Measurements from ENCODE around the gene UTF1.

Gene UTF1

GRCh38 chr10:133266056-133266795, 36.2 kb downstream of the UTF1 start:
- H3K36me3 ChIP-seq (ENCODE audit: control insufficient read depth in 4 of 4, insufficient read depth in 4 of 4, low read length in 3 of 4), result peaks cover 0 to 72% (median 33%) of the 10 kb centered on the region in 4 experiments
- CTCF ChIA-PET, result interaction anchor here (0.7 to 2.2 kb wide), 3 partner anchors 9 to 37 kb away, joined by 3 to 13 read pairs (median 3); partner anchors contain the start of gene ADAM8

GRCh38 chr10:133267293-133267692, 37.3 kb downstream of the UTF1 start:
- Histone ChIP-seq H3K27me3 (replicated peaks in 2 of 5; ENCODE audit: control insufficient read depth in 4 of 5, insufficient read depth in 5 of 5, low read length in 4 of 5) (no peaks in the 10 kb centered on the region), H3K4me3 (ENCODE audit: control insufficient read depth in 1 of 7, extremely low read depth in 1 of 7, insufficient read depth in 4 of 7, low read depth in 2 of 7, low read length in 6 of 7) (no peak overlapping the region), H3K9me3 (ENCODE audit: control extremely low read depth in 1 of 5, control insufficient read depth in 4 of 5, insufficient read depth in 2 of 5, low read depth in 1 of 5, low read length in 4 of 5) (no peaks in the 10 kb centered on the region), H3K36me3 (ENCODE audit: control insufficient read depth in 4 of 4, insufficient read depth in 4 of 4, low read length in 3 of 4) (peaks cover 0 to 82% (median 37%) of the 10 kb centered on the region in 4 experiments), H3K27ac (ENCODE audit: insufficient read depth in 1 of 2, low read depth in 1 of 2, low read length in 2 of 2, poor library complexity in 1 of 2, severe bottlenecking in 2 of 2) (no peak overlapping the region), H3K4me1 (ENCODE audit: control extremely low read depth in 1 of 4, control insufficient read depth in 4 of 4, insufficient read depth in 4 of 4, low read length in 3 of 4) (peaks cover 1 to 12% (median 10%) of the 10 kb centered on the region in 4 experiments)
- CTCF ChIA-PET, result interaction anchor here (0.8 to 1.3 kb wide), 4 partner anchors 8 to 36 kb away, joined by 3 to 5 read pairs (median 4); no protein-coding TSS in a partner anchor
- no peak for DNase-seq
- WGBS (ENCODE audit: insufficient coverage), result 98% methylated on average over 13 of the region's 14 CpGs
- POLR2A ChIA-PET, result interaction anchor here (3.0 to 7.6 kb wide), 2 partner anchors 7 to 11 kb away, joined by 9 to 63 read pairs; partner anchors contain the start of gene ADAM8

More at GRCh38 chr10:133266056-133266795, 36.2 kb downstream of the UTF1 start:
- Histone ChIP-seq H3K27me3 (replicated peaks in 2 of 5; ENCODE audit: control insufficient read depth in 4 of 5, insufficient read depth in 5 of 5, low read length in 4 of 5) (no peaks in the 10 kb centered on the region), H3K4me3 (ENCODE audit: control insufficient read depth in 1 of 7, extremely low read depth in 1 of 7, insufficient read depth in 4 of 7, low read depth in 2 of 7, low read length in 6 of 7) (no peak overlapping the region), H3K27ac (ENCODE audit: insufficient read depth in 1 of 2, low read depth in 1 of 2, low read length in 2 of 2, poor library complexity in 1 of 2, severe bottlenecking in 2 of 2) (no peak overlapping the region), H3K4me1 (ENCODE audit: control extremely low read depth in 1 of 4, control insufficient read depth in 4 of 4, insufficient read depth in 4 of 4, low read length in 3 of 4) (peaks cover 3 to 20% (median 17%) of the 10 kb centered on the region in 4 experiments), H3K9me3 (ENCODE audit: control extremely low read depth in 1 of 5, control insufficient read depth in 4 of 5, insufficient read depth in 2 of 5, low read depth in 1 of 5, low read length in 4 of 5) (no peaks in the 10 kb centered on the region)
- POLR2A ChIA-PET, result interaction anchor here (0.5 to 7.6 kb wide), 4 partner anchors 8 to 74 kb away, joined by 3 to 63 read pairs (median 6); partner anchors contain the start of gene ADAM8
- 96% methylated on average over 18 of the region's 21 CpGs for WGBS (ENCODE audit: insufficient coverage)
- no peak for DNase-seq

- Histone ChIP-seq H3K27ac (ENCODE audit: insufficient read depth in 1 of 2, low read depth in 1 of 2, low read length in 2 of 2, poor library complexity in 1 of 2, severe bottlenecking in 2 of 2) (no peak overlapping the region), H3K4me1 (ENCODE audit: control extremely low read depth in 1 of 4, control insufficient read depth in 4 of 4, insufficient read depth in 4 of 4, low read length in 3 of 4) (peaks cover 0 to 7% (median 5%) of the 10 kb centered on the region in 4 experiments), H3K9me3 (ENCODE audit: control extremely low read depth in 1 of 5, control insufficient read depth in 4 of 5, insufficient read depth in 2 of 5, low read depth in 1 of 5, low read length in 4 of 5) (no peaks in the 10 kb centered on the region), H3K36me3 (ENCODE audit: control insufficient read depth in 4 of 4, insufficient read depth in 4 of 4, low read length in 3 of 4) (peaks cover 0 to 82% (median 37%) of the 10 kb centered on the region in 4 experiments), H3K4me3 (ENCODE audit: control insufficient read depth in 1 of 7, extremely low read depth in 1 of 7, insufficient read depth in 4 of 7, low read depth in 2 of 7, low read length in 6 of 7) (no peak overlapping the region), H3K27me3 (replicated peaks in 2 of 5; ENCODE audit: control insufficient read depth in 4 of 5, insufficient read depth in 5 of 5, low read length in 4 of 5) (no peaks in the 10 kb centered on the region)
- 97% methylated on average over 20 of the region's 22 CpGs for WGBS (ENCODE audit: insufficient coverage)
- ChIA-PET POLR2A (interaction anchor here (3.0 to 7.6 kb wide), 2 partner anchors 6 to 10 kb away, joined by 9 to 63 read pairs; partner anchors contain the start of gene ADAM8), CTCF (interaction anchor here (0.7 to 1.3 kb wide), 4 partner anchors 9 to 746 kb away, joined by 3 to 5 read pairs (median 4); no protein-coding TSS in a partner anchor)
- DNase-seq, result no peak
Observed at GRCh38 chr10:133267829-133268228, 37.8 kb downstream of the UTF1 start.

GRCh38 chr10:133268532-133268931, 38.5 kb downstream of the UTF1 start:
- WGBS (ENCODE audit: insufficient coverage), result 98% methylated on average over 21 of the region's 22 CpGs
- DNase-seq, result no peak
- POLR2A ChIA-PET, result interaction anchor here (3.0 kb wide), 1 partner anchor 10 kb away, joined by 9 read pairs; no protein-coding TSS in a partner anchor
- H3K27ac ChIP-seq (ENCODE audit: insufficient read depth in 1 of 2, low read depth in 1 of 2, low read length in 2 of 2, poor library complexity in 1 of 2, severe bottlenecking in 2 of 2), result no peak overlapping the region
- peaks cover 0 to 5% (median 1%) of the 10 kb centered on the region in 4 experiments for H3K4me1 ChIP-seq (ENCODE audit: control extremely low read depth in 1 of 4, control insufficient read depth in 4 of 4, insufficient read depth in 4 of 4, low read length in 3 of 4)
- H3K27me3 ChIP-seq (replicated peaks in 2 of 5; ENCODE audit: control insufficient read depth in 4 of 5, insufficient read depth in 5 of 5, low read length in 4 of 5), result no peaks in the 10 kb centered on the region
- H3K9me3 ChIP-seq (ENCODE audit: control extremely low read depth in 1 of 5, control insufficient read depth in 4 of 5, insufficient read depth in 2 of 5, low read depth in 1 of 5, low read length in 4 of 5), result no peaks in the 10 kb centered on the region
- peaks cover 0 to 82% (median 37%) of the 10 kb centered on the region in 4 experiments for H3K36me3 ChIP-seq (ENCODE audit: control insufficient read depth in 4 of 4, insufficient read depth in 4 of 4, low read length in 3 of 4)
- CTCF ChIA-PET, result interaction anchor here (0.7 kb wide), 1 partner anchor 747 kb away, joined by 3 read pairs; no protein-coding TSS in a partner anchor
- H3K4me3 ChIP-seq (ENCODE audit: control insufficient read depth in 1 of 7, extremely low read depth in 1 of 7, insufficient read depth in 4 of 7, low read depth in 2 of 7, low read length in 6 of 7), result no peak overlapping the region

GRCh38 chr10:133269367-133269766, 39.4 kb downstream of the UTF1 start:
- Histone ChIP-seq H3K27me3 (replicated peaks in 2 of 5; ENCODE audit: control insufficient read depth in 4 of 5, insufficient read depth in 5 of 5, low read length in 4 of 5) (no peaks in the 10 kb centered on the region), H3K27ac (ENCODE audit: insufficient read depth in 1 of 2, low read depth in 1 of 2, low read length in 2 of 2, poor library complexity in 1 of 2, severe bottlenecking in 2 of 2) (no peak overlapping the region), H3K4me1 (ENCODE audit: control extremely low read depth in 1 of 4, control insufficient read depth in 4 of 4, insufficient read depth in 4 of 4, low read length in 3 of 4) (peaks cover 0 to 8% (median 4%) of the 10 kb centered on the region in 4 experiments), H3K9me3 (ENCODE audit: control extremely low read depth in 1 of 5, control insufficient read depth in 4 of 5, insufficient read depth in 2 of 5, low read depth in 1 of 5, low read length in 4 of 5) (no peaks in the 10 kb centered on the region), H3K4me3 (ENCODE audit: control insufficient read depth in 1 of 7, extremely low read depth in 1 of 7, insufficient read depth in 4 of 7, low read depth in 2 of 7, low read length in 6 of 7) (no peak overlapping the region), H3K36me3 (ENCODE audit: control insufficient read depth in 4 of 4, insufficient read depth in 4 of 4, low read length in 3 of 4) (peaks cover 0 to 81% (median 36%) of the 10 kb centered on the region in 4 experiments)
- no peak for DNase-seq
- ChIA-PET CTCF (no interaction called here), POLR2A (no interaction called here)
- 88% methylated on average over 25 of the region's 26 CpGs for WGBS (ENCODE audit: insufficient coverage)

- peaks cover 0 to 78% (median 35%) of the 10 kb centered on the region in 4 experiments for H3K36me3 ChIP-seq (ENCODE audit: control insufficient read depth in 4 of 4, insufficient read depth in 4 of 4, low read length in 3 of 4)
- no peak for DNase-seq
- peaks cover 0 to 16% (median 11%) of the 10 kb centered on the region in 4 experiments for H3K4me1 ChIP-seq (ENCODE audit: control extremely low read depth in 1 of 4, control insufficient read depth in 4 of 4, insufficient read depth in 4 of 4, low read length in 3 of 4)
- H3K9me3 ChIP-seq (ENCODE audit: control extremely low read depth in 1 of 5, control insufficient read depth in 4 of 5, insufficient read depth in 2 of 5, low read depth in 1 of 5, low read length in 4 of 5), result no peaks in the 10 kb centered on the region
- no peak overlapping the region for H3K27ac ChIP-seq (ENCODE audit: insufficient read depth in 1 of 2, low read depth in 1 of 2, low read length in 2 of 2, poor library complexity in 1 of 2, severe bottlenecking in 2 of 2)
- CTCF ChIA-PET, result interaction anchor here (1.0 to 1.3 kb wide), 2 partner anchors 8 to 9 kb away, joined by 4 read pairs; no protein-coding TSS in a partner anchor
- no peak overlapping the region for H3K4me3 ChIP-seq (ENCODE audit: control insufficient read depth in 1 of 7, extremely low read depth in 1 of 7, insufficient read depth in 4 of 7, low read depth in 2 of 7, low read length in 6 of 7)
- WGBS (ENCODE audit: insufficient coverage), result 93% methylated on average over 19 of the region's 20 CpGs
- H3K27me3 ChIP-seq (replicated peaks in 2 of 5; ENCODE audit: control insufficient read depth in 4 of 5, insufficient read depth in 5 of 5, low read length in 4 of 5), result no peaks in the 10 kb centered on the region
- POLR2A ChIA-PET, result no interaction called here
Observed at GRCh38 chr10:133270204-133270603, 40.2 kb downstream of the UTF1 start.
